ENCODE measurements around the gene DOLK.

The DOLK gene

GRCh38 chr9:128906741-128907140, 40.7 kb downstream of the DOLK start:
- no peak for DNase-seq (ENCODE audit: low read depth)

- no peak for DNase-seq (ENCODE audit: low read depth)
Measured at GRCh38 chr9:128905964-128906363, 41.4 kb downstream of the DOLK start.

- DNase-seq (ENCODE audit: low read depth) = no peak
Measured at GRCh38 chr9:128903871-128904620, 43.4 kb downstream of the DOLK start.

GRCh38 chr9:128903079-128903461, 44.3 kb downstream of the DOLK start:
- DNase-seq (ENCODE audit: low read depth) = no peak

GRCh38 chr9:128902351-128903078, 44.9 kb downstream of the DOLK start:
- peak; percentile 83 for DNase-seq (ENCODE audit: low read depth)

- DNase-seq (ENCODE audit: low read depth) = no peak
Measured at GRCh38 chr9:128901822-128902221, 45.6 kb downstream of the DOLK start.

GRCh38 chr9:128901379-128901778, 46.0 kb downstream of the DOLK start:
- DNase-seq (ENCODE audit: low read depth) = no peak

GRCh38 chr9:128899566-128900322, 47.7 kb downstream of the DOLK start:
- no peak for DNase-seq (ENCODE audit: low read depth)

GRCh38 chr9:128898845-128899565, 48.4 kb downstream of the DOLK start:
- no peak for DNase-seq (ENCODE audit: low read depth)

- DNase-seq (ENCODE audit: low read depth) = no peak
Measured at GRCh38 chr9:128898382-128898781, 49.0 kb downstream of the DOLK start.

- no peak for DNase-seq (ENCODE audit: low read depth)
Measured at GRCh38 chr9:128895556-128895955, 51.8 kb downstream of the DOLK start.

Data from stimulated activated CD8-positive, alpha-beta memory T cell treated with anti-CD3 and anti-CD28 coated beads, Interleukin-12 subunit alpha, Interleukin-12 subunit beta, amount 100 ng/mL, for 1 hour (primary cell).